DOHH2 (cell line): ENCODE results near the gene SBF1.

ENCODE experiments used
- EZH2phosphoT487 ChIP-seq: fragments of 200-600 bp; sonication (generic); IDR thresholded peaks from 2 replicates; pipeline ENCODE4 v1.6.1; 2017; ENCODE audit warnings: borderline replicate concordance, mild to moderate bottlenecking, antibody characterized with exemption, low read length, moderate library complexity, mixed read lengths
- TF ChIP-seq, protein P1 (sequence below): fragments of 200-600 bp; sonication (generic); IDR thresholded peaks from one replicate; pipeline ENCODE4 v1.5.1; 2014; ENCODE audit warnings: antibody characterized with exemption, mild to moderate bottlenecking, low read depth, low read length; ENCODE audit not compliant: poor library complexity, severe bottlenecking

DNA sequence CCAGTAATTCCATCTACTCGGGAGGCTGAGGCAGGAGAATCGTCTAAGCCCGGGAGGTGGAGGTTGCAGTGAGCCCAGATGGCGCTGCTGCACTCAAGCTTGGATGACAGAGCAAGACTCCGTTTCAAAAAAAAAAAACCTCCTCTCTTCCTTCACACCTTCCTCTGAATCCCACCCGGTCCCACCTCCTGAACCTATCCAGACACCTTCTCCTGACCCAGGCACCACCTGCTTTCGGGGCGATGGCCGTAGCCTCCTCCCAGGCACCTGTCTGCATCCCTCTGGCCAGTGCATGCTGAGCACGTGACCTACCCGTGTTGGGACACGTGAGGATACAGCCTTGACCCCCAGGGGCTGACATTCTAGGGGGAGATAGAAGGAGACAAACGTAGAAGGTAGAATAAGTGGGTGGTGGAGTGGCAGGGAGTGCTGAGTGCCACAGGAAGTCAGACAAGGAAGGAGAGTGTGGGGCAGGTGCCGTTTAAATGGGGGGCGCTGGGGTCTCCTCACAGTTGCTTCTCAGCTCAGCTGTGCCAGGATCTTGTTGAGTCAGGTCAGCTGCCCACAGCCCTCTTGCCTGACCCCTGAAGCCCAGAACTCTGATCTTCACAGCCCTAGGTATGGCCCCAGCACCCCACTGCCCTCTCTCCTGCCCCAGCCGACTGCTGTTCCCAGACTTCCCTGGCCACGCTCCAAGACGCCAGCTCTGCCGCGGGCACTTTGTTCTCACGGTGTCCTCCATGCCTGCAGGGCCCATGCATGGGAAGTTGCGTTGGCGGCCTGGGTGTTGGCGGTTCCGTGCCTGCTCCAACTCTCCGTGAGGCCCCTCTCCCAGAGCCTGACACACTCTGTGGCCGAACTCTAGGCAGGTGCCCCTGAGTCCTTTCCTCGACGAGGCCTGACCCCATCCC lies 10.6 kb upstream of the SBF1 start:
- TF ChIP-seq, protein P1, sequence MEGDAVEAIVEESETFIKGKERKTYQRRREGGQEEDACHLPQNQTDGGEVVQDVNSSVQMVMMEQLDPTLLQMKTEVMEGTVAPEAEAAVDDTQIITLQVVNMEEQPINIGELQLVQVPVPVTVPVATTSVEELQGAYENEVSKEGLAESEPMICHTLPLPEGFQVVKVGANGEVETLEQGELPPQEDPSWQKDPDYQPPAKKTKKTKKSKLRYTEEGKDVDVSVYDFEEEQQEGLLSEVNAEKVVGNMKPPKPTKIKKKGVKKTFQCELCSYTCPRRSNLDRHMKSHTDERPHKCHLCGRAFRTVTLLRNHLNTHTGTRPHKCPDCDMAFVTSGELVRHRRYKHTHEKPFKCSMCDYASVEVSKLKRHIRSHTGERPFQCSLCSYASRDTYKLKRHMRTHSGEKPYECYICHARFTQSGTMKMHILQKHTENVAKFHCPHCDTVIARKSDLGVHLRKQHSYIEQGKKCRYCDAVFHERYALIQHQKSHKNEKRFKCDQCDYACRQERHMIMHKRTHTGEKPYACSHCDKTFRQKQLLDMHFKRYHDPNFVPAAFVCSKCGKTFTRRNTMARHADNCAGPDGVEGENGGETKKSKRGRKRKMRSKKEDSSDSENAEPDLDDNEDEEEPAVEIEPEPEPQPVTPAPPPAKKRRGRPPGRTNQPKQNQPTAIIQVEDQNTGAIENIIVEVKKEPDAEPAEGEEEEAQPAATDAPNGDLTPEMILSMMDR = peak; percentile 24
- no peak for TF ChIP-seq EZH2phosphoT487
